Measurements from ENCODE around the gene EGR4.

DNA sequence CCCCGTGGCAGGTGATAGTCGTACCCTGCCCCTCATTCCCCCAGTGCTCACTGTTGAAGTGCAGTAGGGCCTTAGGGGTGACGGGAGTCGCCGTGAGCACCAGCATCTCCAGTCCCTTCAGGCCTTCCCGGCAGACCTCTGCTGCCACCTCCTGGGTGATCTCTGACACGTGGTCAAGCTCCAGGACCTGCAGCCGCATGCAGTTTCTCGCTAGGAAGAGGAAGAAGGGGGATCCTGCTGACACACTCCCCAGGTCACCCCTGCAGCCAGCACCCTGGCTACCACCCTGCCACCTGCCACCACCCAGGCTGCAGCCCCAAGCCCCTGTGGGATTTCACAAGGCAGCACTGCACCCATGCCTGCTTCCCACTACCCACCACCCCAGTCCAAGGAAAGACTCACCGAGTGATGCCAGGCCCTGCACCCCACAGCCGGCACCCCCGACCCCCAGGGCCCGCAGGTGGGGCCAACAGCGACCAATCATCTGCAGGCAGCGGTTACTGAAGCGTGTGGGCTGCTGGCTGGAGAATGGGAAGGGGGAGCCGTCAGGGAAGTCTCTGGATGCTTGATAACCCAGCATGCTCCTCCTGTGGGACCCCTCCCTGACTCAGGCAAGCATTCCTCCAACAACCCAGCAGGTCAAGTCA, 32.9 kb downstream of the EGR4 start:
- TF ChIP-seq POLR2AphosphoS5 (IDR thresholded peaks at IDR 0.05) (no peak), POLR2A (IDR thresholded peaks at IDR 0.05) (no peak)
- TF ChIP-seq, protein P1, sequence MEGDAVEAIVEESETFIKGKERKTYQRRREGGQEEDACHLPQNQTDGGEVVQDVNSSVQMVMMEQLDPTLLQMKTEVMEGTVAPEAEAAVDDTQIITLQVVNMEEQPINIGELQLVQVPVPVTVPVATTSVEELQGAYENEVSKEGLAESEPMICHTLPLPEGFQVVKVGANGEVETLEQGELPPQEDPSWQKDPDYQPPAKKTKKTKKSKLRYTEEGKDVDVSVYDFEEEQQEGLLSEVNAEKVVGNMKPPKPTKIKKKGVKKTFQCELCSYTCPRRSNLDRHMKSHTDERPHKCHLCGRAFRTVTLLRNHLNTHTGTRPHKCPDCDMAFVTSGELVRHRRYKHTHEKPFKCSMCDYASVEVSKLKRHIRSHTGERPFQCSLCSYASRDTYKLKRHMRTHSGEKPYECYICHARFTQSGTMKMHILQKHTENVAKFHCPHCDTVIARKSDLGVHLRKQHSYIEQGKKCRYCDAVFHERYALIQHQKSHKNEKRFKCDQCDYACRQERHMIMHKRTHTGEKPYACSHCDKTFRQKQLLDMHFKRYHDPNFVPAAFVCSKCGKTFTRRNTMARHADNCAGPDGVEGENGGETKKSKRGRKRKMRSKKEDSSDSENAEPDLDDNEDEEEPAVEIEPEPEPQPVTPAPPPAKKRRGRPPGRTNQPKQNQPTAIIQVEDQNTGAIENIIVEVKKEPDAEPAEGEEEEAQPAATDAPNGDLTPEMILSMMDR (IDR thresholded peaks at IDR 0.05) = peak in 2 of 7 experiments; percentile 12 to 15
